SIG-M5 (cell line): ENCODE results near the gene WASF2.
"Not testable (repeated sequence)": the region's sequence is repeated elsewhere in the genome, so short reads cannot be mapped to it uniquely, and the experiment has no call there.

Experiments used
- DNase-seq: peaks from one replicate; lab custom pipeline; 2025; lab: John Stamatoyannopoulos, UW

WASF2 gene

DNA sequence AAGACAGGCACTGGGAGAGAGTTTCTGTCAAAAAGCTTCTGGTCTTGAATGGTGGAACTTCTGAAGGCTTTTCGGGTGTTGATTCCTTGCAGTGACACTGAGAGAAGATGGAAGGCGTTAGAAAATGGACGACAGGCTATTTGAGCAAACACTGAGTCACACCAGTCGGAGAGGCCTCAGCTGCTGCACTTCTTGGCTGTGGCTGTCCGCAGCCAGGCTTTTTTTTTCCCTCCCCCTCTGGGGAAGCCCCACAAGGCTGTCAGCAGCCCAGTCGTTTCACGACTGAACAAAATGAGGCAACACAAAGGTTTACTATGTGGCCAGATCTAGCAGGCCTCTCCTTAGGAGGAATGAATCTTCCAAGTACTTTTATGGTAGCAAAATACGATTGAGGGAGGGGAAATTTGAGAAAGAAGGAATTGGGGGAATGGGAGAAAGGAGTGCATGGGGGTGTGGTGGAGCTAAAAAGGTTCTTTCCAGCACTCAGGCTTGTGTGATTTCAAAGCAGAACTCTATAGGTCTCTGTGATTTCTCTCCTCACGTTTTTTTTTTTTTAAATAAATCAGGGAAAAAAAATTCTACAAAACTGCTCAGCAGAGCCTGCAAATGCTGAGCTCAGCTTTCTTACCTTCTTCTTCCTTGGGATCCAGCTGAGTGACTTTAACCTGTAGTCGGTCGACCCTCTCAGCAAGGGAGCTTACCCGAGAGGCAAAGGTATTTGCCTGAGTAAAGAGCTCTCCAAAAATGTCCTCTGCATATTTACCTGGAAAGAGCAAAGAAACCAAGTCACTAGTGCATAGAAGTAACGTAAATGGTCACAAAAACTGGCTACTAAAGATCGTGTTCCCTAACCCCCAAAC lies 71.4 kb downstream of the WASF2 start:
- DNase-seq: no peak

DNA sequence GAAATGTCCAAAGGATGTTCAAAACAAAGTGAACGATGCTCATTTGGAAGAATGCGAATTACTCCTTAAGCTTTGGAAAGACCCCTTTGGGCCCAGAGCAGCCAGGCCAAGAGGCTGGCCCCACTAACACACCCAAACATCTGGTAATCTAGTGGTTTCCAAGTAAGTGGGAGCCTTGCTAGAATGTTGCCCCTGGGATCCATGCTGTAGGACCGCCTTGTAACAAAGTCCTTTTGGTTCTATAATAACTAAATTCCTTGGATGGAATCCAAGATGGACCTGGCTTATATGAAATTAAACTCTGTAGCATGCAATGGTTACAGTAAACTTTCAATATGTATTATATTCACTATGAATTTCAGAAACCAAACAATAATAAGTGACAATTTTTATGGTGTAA lies 72.3 kb downstream of the WASF2 start:
- DNase-seq: no peak

DNA sequence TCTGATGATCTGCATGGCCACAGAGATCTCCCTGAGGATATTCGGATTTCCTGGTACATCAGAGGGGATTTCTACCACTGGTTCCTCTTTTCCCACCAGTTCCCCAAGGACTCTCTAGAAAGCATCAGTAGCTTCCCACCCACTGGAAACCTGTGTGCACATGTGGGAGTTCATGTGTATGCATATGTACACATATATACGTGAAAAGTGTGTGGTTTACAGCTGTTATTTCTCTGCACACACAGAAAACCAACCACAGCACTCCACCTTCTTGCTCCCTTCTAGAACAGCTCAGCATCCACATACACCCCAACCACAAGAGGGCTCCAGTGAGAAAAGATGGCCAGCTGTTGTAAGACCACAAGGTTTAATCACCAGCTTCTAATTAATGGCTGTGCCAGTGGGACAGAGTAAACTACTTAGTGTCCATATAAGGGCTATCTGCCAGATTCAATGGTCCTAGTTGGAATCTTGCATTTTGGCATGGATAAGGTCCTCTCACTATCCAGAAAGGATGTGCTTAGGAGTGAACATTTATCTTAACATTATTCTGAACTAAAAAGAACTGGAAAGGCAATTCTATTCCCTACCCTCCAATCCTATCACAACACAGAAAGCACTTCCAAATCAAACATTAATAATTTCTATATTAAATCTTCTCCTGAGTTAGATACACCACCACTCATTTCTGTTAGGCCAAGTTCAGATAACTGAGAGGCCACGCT lies 73.4 kb downstream of the WASF2 start:
- no peak for DNase-seq

DNA sequence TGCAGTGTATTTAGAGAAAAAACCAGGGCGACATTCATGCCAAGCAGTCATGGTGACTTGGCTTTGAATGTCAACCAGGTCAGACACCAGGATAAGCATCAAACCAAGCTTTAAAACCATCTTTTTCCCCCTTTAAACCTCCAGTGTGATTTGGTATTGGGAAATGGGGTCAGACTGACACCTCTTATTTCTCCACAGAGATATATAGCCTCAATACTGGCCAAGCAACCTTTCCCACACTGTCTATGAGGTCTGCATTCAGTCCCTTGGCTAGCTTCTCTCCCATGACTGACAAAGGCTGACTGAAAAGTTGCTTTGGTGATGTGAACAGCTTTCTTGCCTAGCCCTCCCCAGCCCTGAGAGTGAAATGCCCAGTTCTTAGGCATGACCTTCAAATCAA lies 75.9 kb downstream of the WASF2 start:
- DNase-seq: no peak

DNA sequence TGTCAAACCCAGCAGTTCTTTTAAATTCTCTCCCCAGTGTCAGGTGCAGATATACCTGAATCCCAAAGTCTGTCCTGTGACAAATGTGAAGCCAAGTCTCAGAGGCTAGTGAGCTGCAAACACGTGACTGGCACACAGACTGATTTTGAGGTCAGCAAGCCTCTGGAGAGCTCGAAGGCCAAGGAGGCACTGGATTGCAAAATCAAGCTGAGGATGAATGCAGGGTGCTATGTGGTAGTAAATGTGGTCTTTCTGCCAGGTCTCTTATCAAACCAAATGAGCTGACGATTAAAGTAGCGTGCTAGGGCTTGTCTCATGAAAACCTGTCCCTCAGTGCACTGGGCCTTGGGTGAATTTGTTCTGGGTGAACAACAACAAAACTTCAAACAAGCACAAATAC lies 77.0 kb downstream of the WASF2 start:
- no peak for DNase-seq

DNA sequence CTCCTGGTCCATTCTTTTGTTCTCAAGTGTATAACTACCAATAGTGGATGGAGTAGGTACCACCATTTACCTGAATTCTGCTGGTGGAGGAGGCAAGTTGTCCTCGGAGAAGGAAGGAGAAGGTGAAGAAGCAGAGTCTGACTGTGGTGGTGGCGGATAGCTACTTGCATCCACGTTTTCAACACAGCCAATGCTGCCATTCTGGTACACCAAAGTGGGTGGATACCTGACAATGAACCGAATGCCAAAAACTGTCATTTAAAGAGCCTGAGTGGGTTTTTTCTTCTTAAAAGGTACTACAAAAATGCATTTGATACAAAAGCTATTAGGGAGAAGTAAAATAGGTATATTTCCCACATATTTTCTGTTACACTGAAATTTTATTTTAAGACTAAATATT lies 77.5 kb downstream of the WASF2 start:
- no peak for DNase-seq

- DNase-seq: no peak
Measured at GRCh38 chr1:27410709-27411108, 79.3 kb downstream of the WASF2 start.

GRCh38 chr1:27409669-27410068 lies 80.3 kb downstream of the WASF2 start:
- DNase-seq: no peak

DNA sequence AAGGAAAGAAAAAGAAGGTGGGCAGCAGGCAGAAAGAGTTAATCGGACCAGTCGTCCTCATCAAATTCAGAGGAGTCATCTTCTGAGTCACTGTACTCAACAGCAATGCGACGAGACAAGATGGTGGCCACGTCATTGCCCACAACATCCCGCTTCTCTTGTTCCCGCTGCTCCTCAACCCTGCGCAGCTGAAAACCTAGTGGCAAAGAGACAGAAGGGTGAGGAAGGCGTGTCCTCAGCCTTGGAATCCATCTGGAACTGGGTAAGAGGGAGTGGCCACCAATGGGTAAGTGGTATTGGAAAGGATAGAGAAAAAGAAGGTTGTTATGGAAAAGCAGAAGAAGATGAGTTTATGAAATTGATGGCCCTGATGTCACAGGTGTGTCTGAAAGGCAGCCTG lies 81.8 kb downstream of the WASF2 start:
- DNase-seq: no peak

DNA sequence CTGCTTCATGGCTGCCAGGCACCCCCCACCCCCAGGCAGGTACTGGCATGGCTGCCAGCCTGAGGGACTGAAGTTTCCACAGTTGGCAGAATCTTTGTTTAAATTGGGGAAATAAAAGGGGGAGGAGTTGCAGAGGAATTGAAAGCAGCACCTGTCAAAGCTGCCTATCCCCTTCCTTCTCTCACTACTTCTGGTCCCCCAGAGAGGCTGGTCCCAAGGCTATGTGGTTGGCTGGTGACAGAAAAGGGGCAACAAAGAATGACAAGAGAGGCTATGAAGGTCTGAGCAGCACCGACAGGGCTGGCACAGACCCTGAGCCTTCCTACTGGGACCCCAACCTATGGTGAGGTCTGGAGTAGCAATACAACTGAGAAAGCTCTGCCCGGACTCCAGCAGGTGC lies 83.2 kb downstream of the WASF2 start:
- not testable (repeated sequence) for DNase-seq

- DNase-seq: no peak
Measured at GRCh38 chr1:27406362-27406680, 83.6 kb downstream of the WASF2 start.

GRCh38 chr1:27405598-27406361 lies 84.2 kb downstream of the WASF2 start:
- DNase-seq: not testable (repeated sequence)

DNA sequence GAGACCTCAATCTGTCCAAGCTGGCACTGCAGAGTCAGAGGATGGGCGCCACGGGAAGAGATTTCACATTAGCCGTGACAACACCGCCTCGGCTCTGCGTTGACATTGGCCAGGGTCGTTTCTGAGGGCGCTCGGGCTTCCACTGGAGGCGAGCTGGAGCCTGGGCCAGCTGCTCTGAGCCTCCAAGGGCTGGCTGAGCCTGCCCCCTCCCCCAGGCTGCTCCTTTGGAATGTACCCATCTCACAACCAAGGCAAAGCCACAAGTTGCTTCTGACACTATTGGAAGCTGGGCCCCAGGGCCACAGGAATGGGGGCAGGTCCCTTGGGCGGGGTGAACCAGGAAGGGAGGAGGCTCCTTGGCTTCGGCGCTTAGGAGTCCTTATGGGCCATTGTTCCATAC lies 84.9 kb downstream of the WASF2 start:
- DNase-seq: no peak

- no peak for DNase-seq
Measured at GRCh38 chr1:27403931-27404330, 86.0 kb downstream of the WASF2 start.

DNA sequence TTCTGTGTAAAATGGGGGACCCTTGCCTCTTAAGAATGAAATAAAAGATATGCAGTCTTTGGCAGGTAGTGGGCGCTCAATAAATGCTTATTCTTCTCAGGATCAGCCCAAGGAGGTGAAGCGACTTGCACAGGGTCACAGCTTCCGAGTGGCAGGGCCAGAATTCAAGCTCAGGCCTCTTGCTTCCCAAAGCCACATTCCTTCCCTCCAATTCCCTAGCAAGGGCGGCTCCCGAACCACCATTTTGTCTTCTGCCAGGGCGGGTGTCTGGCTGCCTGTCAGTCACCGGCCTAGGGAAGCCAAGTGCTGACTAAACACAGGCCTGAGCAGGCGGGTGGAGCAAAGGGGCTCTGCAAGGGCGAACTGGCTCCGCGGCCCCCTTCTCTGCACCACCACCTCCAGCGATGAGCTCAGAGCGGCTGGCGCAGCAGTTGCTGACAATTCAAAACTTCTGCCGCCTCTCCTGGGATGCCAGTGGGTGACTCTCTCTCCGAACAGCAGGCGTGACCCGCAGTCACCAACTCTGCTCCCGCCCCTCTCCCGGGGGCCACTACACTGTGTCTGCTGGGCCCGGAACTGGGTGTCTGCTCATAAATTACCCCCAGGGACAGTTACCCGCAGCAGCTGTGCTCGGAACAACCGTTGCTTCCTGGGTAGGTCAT lies 86.8 kb downstream of the WASF2 start:
- no peak for DNase-seq

- no peak for DNase-seq
Measured at GRCh38 chr1:27402349-27402754, 87.6 kb downstream of the WASF2 start.

DNA sequence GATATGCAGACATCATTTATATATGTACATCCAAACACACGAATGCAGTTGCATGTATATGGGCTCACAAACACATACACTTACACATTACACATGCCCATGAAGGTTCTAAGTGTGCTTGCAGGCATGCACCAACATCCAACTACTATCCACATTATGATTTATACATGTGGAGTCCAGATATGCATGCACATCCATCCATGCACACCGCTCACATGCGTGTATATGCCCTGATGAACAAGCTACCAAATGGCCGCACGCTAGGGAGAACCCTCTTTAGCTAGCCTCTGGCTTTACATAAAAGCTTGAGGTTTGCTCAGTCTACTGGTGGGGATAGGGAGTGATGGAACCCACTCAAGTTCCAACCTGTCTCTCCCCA lies 89.0 kb downstream of the WASF2 start:
- DNase-seq: no peak

GRCh38 chr1:27400082-27400962 lies 89.6 kb downstream of the WASF2 start:
- no peak for DNase-seq

DNA sequence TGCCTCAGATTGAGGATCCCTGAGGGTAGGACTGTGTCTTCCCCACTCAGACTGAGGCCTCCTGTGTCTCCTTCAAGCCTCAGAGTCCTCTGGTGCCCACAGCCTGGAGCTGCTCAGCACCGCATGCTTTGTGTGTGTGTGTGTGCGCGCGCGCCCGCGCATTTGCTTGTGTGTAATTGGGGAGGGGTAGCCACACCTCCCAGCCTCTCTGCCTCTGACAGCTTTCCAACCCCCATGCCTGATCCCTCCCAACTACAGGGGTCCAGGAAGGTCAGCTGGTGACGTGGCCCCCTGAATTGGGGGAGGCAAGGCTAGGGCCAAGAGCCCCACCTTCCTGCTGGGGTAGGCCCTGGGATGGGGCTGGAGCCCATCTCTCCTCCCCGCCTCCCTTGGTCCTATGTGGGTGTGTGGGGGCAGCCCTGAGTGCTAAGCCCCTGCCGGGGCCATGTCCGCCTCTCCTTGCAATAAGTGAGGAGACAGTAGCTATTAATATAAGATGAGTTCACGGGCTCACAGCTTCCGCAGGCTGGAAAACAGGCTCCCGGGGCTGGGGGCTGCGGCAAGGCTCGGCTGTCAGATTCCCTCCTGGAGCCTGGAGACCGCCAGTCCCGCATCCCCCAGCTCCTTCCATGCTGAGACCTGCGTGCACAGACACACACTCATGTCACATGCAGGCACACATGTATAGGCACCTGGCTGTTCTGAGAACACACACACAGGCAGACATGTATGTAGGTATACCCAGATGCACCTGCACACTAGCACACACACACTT lies 90.5 kb downstream of the WASF2 start:
- no peak for DNase-seq

DNA sequence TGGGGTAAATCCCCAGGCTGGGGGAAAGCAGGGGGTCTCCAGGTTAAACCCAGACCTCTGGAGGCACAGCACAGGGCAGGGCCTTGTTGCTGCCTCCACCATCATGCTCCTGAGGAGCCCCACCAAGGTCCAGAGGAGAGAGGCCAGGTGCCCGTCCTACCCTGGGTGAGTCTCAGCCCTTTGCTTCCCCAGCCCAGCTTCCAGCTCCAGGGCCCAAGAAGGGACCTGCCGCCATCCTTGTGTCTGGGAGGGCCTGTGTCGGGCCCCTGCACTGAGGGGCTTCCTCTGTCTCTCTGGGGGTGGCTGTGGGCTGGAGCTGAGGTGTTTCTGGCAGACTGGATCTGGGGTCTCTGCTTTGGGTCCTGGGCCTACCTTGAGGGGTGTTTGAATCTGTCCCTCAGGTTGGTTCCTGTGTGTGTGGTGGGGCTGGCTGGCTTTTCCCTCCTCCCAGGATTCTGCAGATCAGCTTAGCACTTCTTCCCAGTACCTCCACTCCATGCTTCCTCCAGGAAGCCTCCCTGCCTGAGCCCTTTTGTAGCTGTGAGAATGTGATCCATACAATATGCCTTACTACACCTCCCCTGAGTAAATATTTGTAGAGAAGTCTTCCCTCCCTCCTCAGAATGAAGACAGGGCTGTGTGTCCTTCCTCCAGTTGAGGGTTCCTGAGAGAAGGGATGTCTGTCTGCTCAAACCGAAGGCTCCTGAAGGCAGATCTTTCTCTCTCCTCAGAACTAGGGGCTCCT lies 91.4 kb downstream of the WASF2 start:
- DNase-seq: no peak
